ENCODE measurements around the gene OPHN1. TPM values are rescaled to one million over a fixed set of nuclear protein-coding genes. Genes with fewer than 3 reads are reported as not detected.

The OPHN1 gene, protein sequence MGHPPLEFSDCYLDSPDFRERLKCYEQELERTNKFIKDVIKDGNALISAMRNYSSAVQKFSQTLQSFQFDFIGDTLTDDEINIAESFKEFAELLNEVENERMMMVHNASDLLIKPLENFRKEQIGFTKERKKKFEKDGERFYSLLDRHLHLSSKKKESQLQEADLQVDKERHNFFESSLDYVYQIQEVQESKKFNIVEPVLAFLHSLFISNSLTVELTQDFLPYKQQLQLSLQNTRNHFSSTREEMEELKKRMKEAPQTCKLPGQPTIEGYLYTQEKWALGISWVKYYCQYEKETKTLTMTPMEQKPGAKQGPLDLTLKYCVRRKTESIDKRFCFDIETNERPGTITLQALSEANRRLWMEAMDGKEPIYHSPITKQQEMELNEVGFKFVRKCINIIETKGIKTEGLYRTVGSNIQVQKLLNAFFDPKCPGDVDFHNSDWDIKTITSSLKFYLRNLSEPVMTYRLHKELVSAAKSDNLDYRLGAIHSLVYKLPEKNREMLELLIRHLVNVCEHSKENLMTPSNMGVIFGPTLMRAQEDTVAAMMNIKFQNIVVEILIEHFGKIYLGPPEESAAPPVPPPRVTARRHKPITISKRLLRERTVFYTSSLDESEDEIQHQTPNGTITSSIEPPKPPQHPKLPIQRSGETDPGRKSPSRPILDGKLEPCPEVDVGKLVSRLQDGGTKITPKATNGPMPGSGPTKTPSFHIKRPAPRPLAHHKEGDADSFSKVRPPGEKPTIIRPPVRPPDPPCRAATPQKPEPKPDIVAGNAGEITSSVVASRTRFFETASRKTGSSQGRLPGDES
- total RNA-seq = 4.7 and 5.6 TPM in 2 replicates

DNA sequence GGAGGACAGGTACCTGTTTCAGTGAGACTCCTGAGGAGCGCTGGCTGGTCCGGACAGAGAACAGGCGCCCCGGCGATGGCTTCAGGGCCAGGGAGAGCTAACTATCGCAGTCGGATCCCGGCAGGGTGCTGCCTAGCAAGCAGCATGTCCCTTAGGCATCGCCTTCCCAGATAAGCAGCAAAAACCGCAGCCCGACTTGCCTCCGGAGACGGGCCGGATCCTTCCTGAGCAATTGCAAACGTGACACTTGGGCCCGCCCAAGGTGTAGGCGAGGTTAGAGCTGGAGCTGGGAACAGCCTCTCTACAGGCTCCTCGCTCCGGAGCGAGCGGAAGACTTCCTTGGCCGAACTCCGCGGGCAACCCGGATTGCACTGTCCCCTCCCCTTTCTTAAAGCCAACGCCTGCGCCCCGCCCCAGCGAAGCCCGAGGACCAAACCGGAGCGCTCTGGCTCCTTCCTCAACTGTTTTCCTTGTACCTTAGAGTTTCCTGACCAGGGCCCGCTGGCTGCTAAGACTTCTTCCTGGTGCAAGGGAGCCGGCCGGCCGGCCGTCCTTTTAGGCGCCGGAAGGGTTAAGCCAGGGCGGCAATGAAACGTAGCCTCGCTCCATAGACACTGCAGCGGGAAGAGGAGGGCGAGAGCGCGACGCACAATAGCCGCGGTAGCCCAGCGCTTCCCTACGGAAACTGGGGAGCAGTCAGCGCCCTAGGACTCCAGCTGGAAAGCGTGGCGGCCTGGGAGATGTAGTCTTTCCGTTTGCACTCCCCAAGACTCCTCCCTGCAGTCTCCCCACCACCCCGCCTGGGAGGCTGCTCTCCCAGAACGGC lies at the start of gene OPHN1:
Gene OPHN1 (minus strand): TSS at position 341 of the 826 bp plus-strand sequence. CDS start 475 bp downstream, outside the sequence.

Other genes starting within 250 kb of the OPHN1 start
- gene YIPF6, start 65.6 kb upstream of the OPHN1 start, total RNA-seq = 24.0 and 32.9 TPM in 2 replicates
- 0.43 and 1.3 TPM in 2 replicates for gene STARD8, start 214.2 kb upstream of the OPHN1 start, total RNA-seq